HCT116 (cell line): ENCODE data around the gene NEDD4L. TPM values are rescaled to one million over a fixed set of nuclear protein-coding genes. Genes with fewer than 3 reads are reported as not detected.

Experiments
- ATAC-seq: fragments of 200-7000 bp; cut with Tn5 transposase; 2 replicates; pipeline ENCODE4 v1.9.1; 2020; ENCODE audit warnings: mild to moderate bottlenecking, moderate library complexity
- BruUV-seq: library from RNA; stranded (reverse); fragments of 400-500 nt; replicated peaks from 2 replicates; lab custom pipeline; 2021; lab: Mats Ljungman, UMichigan
- CTCF ChIA-PET: fragments of 300-600 bp; sonication (Branson Sonifier 250); formaldehyde crosslinking; loops from one replicate; lab custom pipeline; 2021; ENCODE audit warnings: antibody characterized with exemption; lab: Charles Lee
- POLR2A ChIA-PET: fragments of 300-600, 350-600 bp; sonication (Branson Sonifier 250); formaldehyde crosslinking; loops from one replicate; lab custom pipeline; 2021; ENCODE audit warnings: antibody characterized with exemption; lab: Charles Lee
- RAD21 ChIA-PET, 2 experiments: fragments of 300-600 bp; sonication (Branson Sonifier 250); formaldehyde crosslinking; loops; one replicate each; lab custom pipeline; 2023; ENCODE audit warnings: low total read pairs in 2 of 2; ENCODE audit not compliant: uncharacterized antibody in 2 of 2, unreplicated experiment in 2 of 2, low non-redundant PET in 1 of 2; lab: Charles Lee
- DNase-seq: peaks from one replicate; pipeline ENCODE4 v3.0.0-alpha.2; 2010; ENCODE audit warnings: low read depth, low spot score
- H2AFZ ChIP-seq: fragments of 200-600 bp; shearing (Covaris generic), sonication (generic); 2 replicates; pipeline ENCODE4 v1.6.1; 2017; ENCODE audit warnings: low read depth, mixed run types, mixed read lengths, antibody characterized with exemption, low read length; ENCODE audit not compliant: poor library complexity, severe bottlenecking
- H3K27ac ChIP-seq: 2 replicates; pipeline ENCODE4 v1.5.1; 2012; ENCODE audit warnings: low read depth, low read length
- H3K27me3 ChIP-seq: fragments of 200-600 bp; sonication (generic); 2 replicates; pipeline ENCODE4 v1.6.1; 2016; ENCODE audit warnings: mixed run types, low read length, mixed read lengths; ENCODE audit not compliant: insufficient read depth
- H3K36me3 ChIP-seq, 2 experiments: fragments of 200-500 bp in 1 of 2; fragments of 200-600 bp in 1 of 2; sonication (Bioruptor generic) in 1 of 2; sonication (generic) in 1 of 2; 2 replicates each; pipeline versions ENCODE4 v1.5.1 to v1.6.1; 2014 to 2016; ENCODE audit warnings: low read length in 2 of 2, inconsistent platforms in 1 of 2, mixed read lengths in 1 of 2, mixed run types in 1 of 2; ENCODE audit not compliant: insufficient read depth in 2 of 2, control insufficient read depth in 1 of 2
- H3K4me1 ChIP-seq, 2 experiments: fragments of 200-600 bp in 1 of 2; sonication (generic) in 1 of 2; 2 replicates each; pipeline versions ENCODE4 v1.5.1 to v1.6.1; 2012 to 2017; ENCODE audit warnings: low read length in 2 of 2, inconsistent platforms in 1 of 2, mild to moderate bottlenecking in 1 of 2, mixed read lengths in 1 of 2, mixed run types in 1 of 2, moderate library complexity in 1 of 2; ENCODE audit not compliant: insufficient read depth in 2 of 2, control insufficient read depth in 1 of 2
- H3K4me2 ChIP-seq: fragments of 200-600 bp; sonication (generic); 2 replicates; pipeline ENCODE4 v1.6.1; 2017; ENCODE audit warnings: mixed run types, low read length, mixed read lengths
- H3K4me3 ChIP-seq, 2 experiments: fragments of 200-600 bp in 1 of 2; sonication (generic) in 1 of 2; replicated peaks in 1 of 2; 2 replicates each; pipeline ENCODE4 v1.5.1; 2011 to 2016; ENCODE audit warnings: low read length in 2 of 2, control low read depth in 1 of 2, low read depth in 1 of 2, mild to moderate bottlenecking in 1 of 2, mixed read lengths in 1 of 2, mixed run types in 1 of 2
- H3K79me2 ChIP-seq: fragments of 200-600 bp; sonication (generic); 2 replicates; pipeline ENCODE4 v1.6.1; 2017; ENCODE audit warnings: mild to moderate bottlenecking, mixed run types, low read length, moderate library complexity, mixed read lengths; ENCODE audit not compliant: insufficient read depth
- H3K9ac ChIP-seq: fragments of 200-600 bp; sonication (generic); 2 replicates; pipeline ENCODE4 v1.6.1; 2016; ENCODE audit warnings: low read length, mixed read lengths
- H3K9me2 ChIP-seq: fragments of 200-600 bp; sonication (generic), shearing (Covaris generic); 2 replicates; pipeline ENCODE4 v1.6.1; 2017; ENCODE audit warnings: mixed run types, mild to moderate bottlenecking, moderate library complexity; ENCODE audit not compliant: insufficient read depth
- H3K9me3 ChIP-seq, 2 experiments: fragments of 200-500 bp in 1 of 2; fragments of 200-600 bp in 1 of 2; sonication (Bioruptor generic) in 1 of 2; sonication (generic) in 1 of 2; 2 replicates each; pipeline ENCODE4 v1.6.1; 2014 to 2017; ENCODE audit warnings: low read length in 2 of 2, mixed read lengths in 2 of 2, inconsistent platforms in 1 of 2, low read depth in 1 of 2, mild to moderate bottlenecking in 1 of 2, mixed run types in 1 of 2, moderate library complexity in 1 of 2; ENCODE audit not compliant: control insufficient read depth in 1 of 2, insufficient read depth in 1 of 2
- H4K20me1 ChIP-seq: fragments of 200-600 bp; sonication (generic), shearing (Covaris generic); 2 replicates; pipeline ENCODE4 v1.6.1; 2017; ENCODE audit warnings: mixed run types, mild to moderate bottlenecking, moderate library complexity; ENCODE audit not compliant: insufficient read depth
- CBX3 ChIP-seq: IDR thresholded peaks from 2 replicates; pipeline ENCODE4 v1.6.1; 2012; ENCODE audit warnings: low read depth
- CEBPB ChIP-seq: IDR thresholded peaks from 2 replicates; pipeline ENCODE4 v1.6.1; 2012; ENCODE audit warnings: low read depth
- EGR1 ChIP-seq: IDR thresholded peaks from 2 replicates; pipeline ENCODE4 v1.6.1; 2012; ENCODE audit warnings: low read depth
- ELF1 ChIP-seq: IDR thresholded peaks from 2 replicates; pipeline ENCODE4 v1.6.1; 2012; ENCODE audit warnings: low read depth, borderline replicate concordance
- EZH2 ChIP-seq: fragments of 200-600 bp; sonication (generic); IDR thresholded peaks from 2 replicates; pipeline ENCODE4 v1.6.1; 2017; ENCODE audit warnings: antibody characterized with exemption, mixed run types
- EZH2phosphoT487 ChIP-seq: fragments of 200-600 bp; IDR thresholded peaks from 2 replicates; pipeline ENCODE4 v1.6.1; 2018; ENCODE audit warnings: antibody characterized with exemption, borderline replicate concordance
- FOSL1 ChIP-seq: IDR thresholded peaks from 2 replicates; pipeline ENCODE4 v1.6.1; 2012; ENCODE audit warnings: low read depth
- RAD21 ChIP-seq: IDR thresholded peaks from 2 replicates; pipeline ENCODE4 v1.6.1; 2012; ENCODE audit warnings: low read depth, mild to moderate bottlenecking
- SP1 ChIP-seq: IDR thresholded peaks from 2 replicates; pipeline ENCODE4 v1.6.1; 2012; ENCODE audit warnings: low read depth
- SRF ChIP-seq: IDR thresholded peaks from 2 replicates; pipeline ENCODE4 v1.6.1; 2012; ENCODE audit warnings: low read depth
- TCF7L2 ChIP-seq: IDR thresholded peaks from 2 replicates; pipeline ENCODE4 v1.7.0; 2011; ENCODE audit warnings: borderline replicate concordance, inconsistent platforms; ENCODE audit not compliant: insufficient read depth, insufficient read length; ENCODE audit errors: extremely low read depth
- ZFX ChIP-seq: fragments of 450-650 bp; IDR thresholded peaks from 2 replicates; pipeline ENCODE4 v1.6.1; 2017
- ZNF274 ChIP-seq: fragments of 200-500 bp; sonication (Bioruptor generic); IDR thresholded peaks from 2 replicates; pipeline ENCODE4 v1.6.1; 2014; ENCODE audit warnings: mild to moderate bottlenecking, low read depth, low read length, inconsistent platforms
- intact Hi-C: fragments of 100-400 bp; cut with micrococcal nuclease; formaldehyde crosslinking; loops from 2 replicates; pipeline ENCODE4 v1.10.0; 2022
- total RNA-seq: library from RNA; stranded (reverse); gene quantifications from one replicate; pipeline ENCODE4 v1.2.1, GENCODE V29; 2021; ENCODE audit not compliant: unreplicated experiment
- TF ChIP-seq, protein P1 (sequence below): IDR thresholded peaks from 2 replicates; pipeline ENCODE4 v1.6.1; 2012; ENCODE audit warnings: low read depth
- TF ChIP-seq, protein P2 (sequence below), 3 experiments: fragments of 200-600 bp in 1 of 3; sonication (generic) in 1 of 3; IDR thresholded peaks in 2 of 3; conservative IDR thresholded peaks in 1 of 3; 2 replicates each; pipeline ENCODE4 v1.5.1; 2012 to 2017; ENCODE audit warnings: low read depth in 2 of 3, low read length in 2 of 3, antibody characterized with exemption in 1 of 3, borderline replicate concordance in 1 of 3, control low read depth in 1 of 3, mild to moderate bottlenecking in 1 of 3, mixed read lengths in 1 of 3, mixed run types in 1 of 3, moderate library complexity in 1 of 3; ENCODE audit not compliant: insufficient read depth in 1 of 3
- TF ChIP-seq, protein P3 (sequence below): IDR thresholded peaks from 2 replicates; pipeline ENCODE4 v1.6.1; 2012

Gene NEDD4L
- total RNA-seq, 1 experiment from 2014 or later, result 41.5 TPM

DNA sequence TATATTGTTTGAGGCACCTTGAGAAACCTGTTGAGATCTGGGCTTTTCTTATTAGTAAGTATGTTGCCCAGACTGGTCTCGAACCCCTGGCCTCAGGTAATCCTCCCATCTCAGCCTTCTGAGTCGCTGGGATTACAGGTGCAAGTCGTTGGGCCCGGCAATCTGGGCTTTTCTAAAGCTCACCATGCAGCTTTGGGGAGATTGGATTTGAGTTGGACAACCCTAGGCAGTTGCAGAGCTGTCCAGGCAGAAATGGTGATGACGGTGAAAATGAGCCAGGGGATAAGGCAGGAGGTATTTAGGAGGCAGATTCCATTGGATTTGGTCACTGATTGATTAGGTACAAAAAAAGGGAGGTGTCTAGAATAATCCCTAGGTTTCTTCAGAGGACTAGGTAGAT lies 16.2 kb downstream of the NEDD4L start (continued):
- TF ChIP-seq, protein P1, sequence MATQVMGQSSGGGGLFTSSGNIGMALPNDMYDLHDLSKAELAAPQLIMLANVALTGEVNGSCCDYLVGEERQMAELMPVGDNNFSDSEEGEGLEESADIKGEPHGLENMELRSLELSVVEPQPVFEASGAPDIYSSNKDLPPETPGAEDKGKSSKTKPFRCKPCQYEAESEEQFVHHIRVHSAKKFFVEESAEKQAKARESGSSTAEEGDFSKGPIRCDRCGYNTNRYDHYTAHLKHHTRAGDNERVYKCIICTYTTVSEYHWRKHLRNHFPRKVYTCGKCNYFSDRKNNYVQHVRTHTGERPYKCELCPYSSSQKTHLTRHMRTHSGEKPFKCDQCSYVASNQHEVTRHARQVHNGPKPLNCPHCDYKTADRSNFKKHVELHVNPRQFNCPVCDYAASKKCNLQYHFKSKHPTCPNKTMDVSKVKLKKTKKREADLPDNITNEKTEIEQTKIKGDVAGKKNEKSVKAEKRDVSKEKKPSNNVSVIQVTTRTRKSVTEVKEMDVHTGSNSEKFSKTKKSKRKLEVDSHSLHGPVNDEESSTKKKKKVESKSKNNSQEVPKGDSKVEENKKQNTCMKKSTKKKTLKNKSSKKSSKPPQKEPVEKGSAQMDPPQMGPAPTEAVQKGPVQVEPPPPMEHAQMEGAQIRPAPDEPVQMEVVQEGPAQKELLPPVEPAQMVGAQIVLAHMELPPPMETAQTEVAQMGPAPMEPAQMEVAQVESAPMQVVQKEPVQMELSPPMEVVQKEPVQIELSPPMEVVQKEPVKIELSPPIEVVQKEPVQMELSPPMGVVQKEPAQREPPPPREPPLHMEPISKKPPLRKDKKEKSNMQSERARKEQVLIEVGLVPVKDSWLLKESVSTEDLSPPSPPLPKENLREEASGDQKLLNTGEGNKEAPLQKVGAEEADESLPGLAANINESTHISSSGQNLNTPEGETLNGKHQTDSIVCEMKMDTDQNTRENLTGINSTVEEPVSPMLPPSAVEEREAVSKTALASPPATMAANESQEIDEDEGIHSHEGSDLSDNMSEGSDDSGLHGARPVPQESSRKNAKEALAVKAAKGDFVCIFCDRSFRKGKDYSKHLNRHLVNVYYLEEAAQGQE, result no peak
- TF ChIP-seq, protein P2, sequence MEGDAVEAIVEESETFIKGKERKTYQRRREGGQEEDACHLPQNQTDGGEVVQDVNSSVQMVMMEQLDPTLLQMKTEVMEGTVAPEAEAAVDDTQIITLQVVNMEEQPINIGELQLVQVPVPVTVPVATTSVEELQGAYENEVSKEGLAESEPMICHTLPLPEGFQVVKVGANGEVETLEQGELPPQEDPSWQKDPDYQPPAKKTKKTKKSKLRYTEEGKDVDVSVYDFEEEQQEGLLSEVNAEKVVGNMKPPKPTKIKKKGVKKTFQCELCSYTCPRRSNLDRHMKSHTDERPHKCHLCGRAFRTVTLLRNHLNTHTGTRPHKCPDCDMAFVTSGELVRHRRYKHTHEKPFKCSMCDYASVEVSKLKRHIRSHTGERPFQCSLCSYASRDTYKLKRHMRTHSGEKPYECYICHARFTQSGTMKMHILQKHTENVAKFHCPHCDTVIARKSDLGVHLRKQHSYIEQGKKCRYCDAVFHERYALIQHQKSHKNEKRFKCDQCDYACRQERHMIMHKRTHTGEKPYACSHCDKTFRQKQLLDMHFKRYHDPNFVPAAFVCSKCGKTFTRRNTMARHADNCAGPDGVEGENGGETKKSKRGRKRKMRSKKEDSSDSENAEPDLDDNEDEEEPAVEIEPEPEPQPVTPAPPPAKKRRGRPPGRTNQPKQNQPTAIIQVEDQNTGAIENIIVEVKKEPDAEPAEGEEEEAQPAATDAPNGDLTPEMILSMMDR (IDR thresholded peaks at IDR 0.05 in 2 of 3, conservative IDR thresholded peaks at IDR 0.05 in 1 of 3; ENCODE audit: borderline replicate concordance in 1 of 3, insufficient read depth in 1 of 3, low read depth in 2 of 3, low read length in 2 of 3), result no peak

DNA sequence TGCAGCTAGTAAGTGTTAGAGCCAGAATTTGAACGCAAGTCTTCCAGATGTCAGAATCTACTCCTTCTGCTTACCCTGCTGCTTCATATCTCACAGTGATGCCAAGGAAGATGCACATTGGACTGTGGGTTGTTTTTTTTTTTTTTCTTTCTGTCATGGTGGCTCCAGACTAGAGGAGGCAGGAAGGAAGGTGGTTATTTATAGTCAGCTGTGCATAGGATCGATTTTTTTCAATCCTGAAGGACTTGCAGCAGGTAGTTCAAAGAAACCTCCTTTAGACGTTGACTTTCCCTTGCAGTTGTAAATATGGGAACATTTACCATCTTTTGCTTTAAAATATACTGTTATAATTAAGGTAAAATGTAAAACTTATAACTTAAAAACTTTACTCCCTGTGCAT lies 17.3 kb downstream of the NEDD4L start:
- H3K36me3 ChIP-seq, result no peaks in the 10 kb centered on the region
- ChIA-PET POLR2A (no interaction called here), RAD21 (no interaction called here), CTCF (no interaction called here)
- H3K9ac ChIP-seq, result no peak overlapping the region
- H3K27me3 ChIP-seq, result no peaks in the 10 kb centered on the region
- no peaks in the 10 kb centered on the region for H3K9me3 ChIP-seq
- DNase-seq, result no peak
- no peak overlapping the region for H3K27ac ChIP-seq
- no peak overlapping the region for H3K4me3 ChIP-seq
- H3K4me1 ChIP-seq, result peaks cover 0 to 4% of the 10 kb centered on the region in 2 experiments; a peak in 1 of 4 replicates
- no TSS peak for BruUV-seq
- intact Hi-C loops, result no loop called here
- H3K79me2 ChIP-seq, result no peaks in the 10 kb centered on the region
- ATAC-seq, result no peak
- H4K20me1 ChIP-seq, result no peaks in the 10 kb centered on the region
- no peak overlapping the region for H3K4me2 ChIP-seq
- H3K9me2 ChIP-seq, result no peaks in the 10 kb centered on the region
- H2AFZ ChIP-seq, result no peak overlapping the region
- TF ChIP-seq ZFX, result no peak
- TF ChIP-seq TCF7L2, result no peak
- TF ChIP-seq, protein P1, result no peak
- TF ChIP-seq, protein P3, sequence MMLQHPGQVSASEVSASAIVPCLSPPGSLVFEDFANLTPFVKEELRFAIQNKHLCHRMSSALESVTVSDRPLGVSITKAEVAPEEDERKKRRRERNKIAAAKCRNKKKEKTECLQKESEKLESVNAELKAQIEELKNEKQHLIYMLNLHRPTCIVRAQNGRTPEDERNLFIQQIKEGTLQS, result no peak
- no peak for TF ChIP-seq SRF
- TF ChIP-seq SP1, result no peak
- no peak for TF ChIP-seq ZNF274
- TF ChIP-seq EZH2, result no peak
- no peak for TF ChIP-seq EGR1
- no peak for TF ChIP-seq EZH2phosphoT487
- no peak for TF ChIP-seq ELF1
- no peak for TF ChIP-seq RAD21
- TF ChIP-seq CEBPB, result no peak
- no peak for TF ChIP-seq FOSL1
- TF ChIP-seq CBX3, result no peak
